HG03457 (cell line): Measurements from ENCODE around the gene SH3BGR.
"Not testable (repeated sequence)": the region's sequence is repeated elsewhere in the genome, so short reads cannot be mapped to it uniquely, and the experiment has no call there.

Experiments
- ATAC-seq: cut with Tn5 transposase; IDR thresholded peaks from one replicate; pipeline ENCODE4 v1.9.1; 2021; ENCODE audit warnings: moderate number of reproducible peaks; ENCODE audit not compliant: unreplicated experiment

Gene SH3BGR

DNA sequence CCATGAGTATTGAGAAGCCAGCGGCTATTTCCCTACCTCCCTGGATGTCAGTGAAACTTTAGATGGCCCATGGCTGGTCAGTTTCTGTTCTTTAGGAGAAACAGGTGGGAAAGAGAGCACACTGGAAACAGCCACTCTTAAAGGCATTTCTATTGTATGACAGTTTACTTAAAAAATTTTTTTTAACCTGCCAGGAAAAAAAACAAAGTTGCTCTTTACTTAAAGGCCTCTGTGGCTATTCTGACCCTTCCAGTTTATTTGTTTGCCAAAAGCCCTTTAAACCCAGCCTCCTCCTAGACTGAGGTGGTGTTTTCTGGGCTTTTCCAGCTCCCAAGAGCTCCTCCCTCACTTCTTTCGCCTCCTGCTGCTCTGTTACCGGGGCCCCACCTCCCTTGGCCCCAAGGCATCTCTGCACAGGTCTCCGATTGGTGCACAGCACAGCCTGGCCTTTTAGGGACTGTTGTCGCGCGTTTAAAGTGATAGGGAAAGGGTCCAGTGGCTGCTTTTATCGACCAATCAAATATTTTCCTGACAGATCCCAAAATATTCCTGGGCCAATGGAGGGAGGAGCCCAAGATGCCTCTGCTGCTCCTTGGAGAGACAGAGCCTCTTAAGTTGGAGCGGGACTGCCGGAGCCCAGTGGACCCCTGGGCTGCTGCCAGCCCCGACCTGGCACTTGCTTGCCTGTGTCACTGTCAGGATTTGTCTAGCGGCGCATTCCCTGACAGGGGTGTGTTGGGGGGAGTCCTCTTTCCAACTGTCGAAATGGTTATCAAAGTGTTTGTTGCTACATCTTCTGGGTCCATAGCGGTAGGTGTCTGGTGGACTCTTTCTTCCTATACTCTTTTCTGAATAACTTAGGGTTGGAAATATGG lies at the start of gene SH3BGR:
Gene SH3BGR, plus strand, starts transcription at position 639 of the 875 bp plus-strand sequence. Its CDS starts 127 bp downstream, at position 766.
- ATAC-seq = no peak

DNA sequence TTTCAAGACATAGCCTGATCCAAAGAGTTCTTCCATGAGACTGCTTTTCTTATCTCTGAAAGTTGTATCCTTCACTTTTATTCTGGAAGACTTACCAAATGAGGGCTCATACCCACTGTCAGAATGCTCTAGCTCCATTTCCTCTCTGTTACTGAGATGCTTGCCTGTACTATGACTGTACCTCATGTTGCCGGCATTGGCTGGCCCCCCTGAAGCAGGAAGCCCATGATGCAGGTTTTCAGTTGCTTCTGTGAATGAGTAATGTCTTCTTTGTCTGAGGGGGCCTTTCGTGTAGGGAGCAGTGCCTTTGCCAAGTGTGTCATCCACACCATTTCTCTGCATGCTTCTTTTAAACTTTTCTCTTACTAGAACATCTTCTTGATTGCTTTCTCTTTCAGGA lies 45.7 kb upstream of the SH3BGR start:
- ATAC-seq = no peak

DNA sequence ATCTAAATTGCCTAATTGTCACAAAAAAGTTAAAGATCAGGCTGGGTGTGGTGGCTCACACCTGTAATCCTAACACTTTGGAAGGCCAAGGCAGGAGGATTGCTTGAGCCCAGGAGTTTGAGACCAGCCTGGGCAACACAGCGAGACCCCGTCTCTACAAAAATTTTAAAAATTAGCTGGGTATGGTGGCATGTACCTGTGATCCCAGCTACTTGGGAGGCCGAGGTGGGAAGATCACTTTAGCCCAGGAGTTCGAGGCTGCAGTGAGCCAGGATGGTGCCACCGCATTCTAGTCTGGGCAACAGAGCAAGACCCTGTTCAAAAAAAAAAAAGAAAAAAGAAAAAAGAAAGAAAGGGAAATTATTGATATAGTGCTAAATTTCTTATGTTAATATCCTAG lies 32.6 kb upstream of the SH3BGR start:
- ATAC-seq = not testable (repeated sequence)

DNA sequence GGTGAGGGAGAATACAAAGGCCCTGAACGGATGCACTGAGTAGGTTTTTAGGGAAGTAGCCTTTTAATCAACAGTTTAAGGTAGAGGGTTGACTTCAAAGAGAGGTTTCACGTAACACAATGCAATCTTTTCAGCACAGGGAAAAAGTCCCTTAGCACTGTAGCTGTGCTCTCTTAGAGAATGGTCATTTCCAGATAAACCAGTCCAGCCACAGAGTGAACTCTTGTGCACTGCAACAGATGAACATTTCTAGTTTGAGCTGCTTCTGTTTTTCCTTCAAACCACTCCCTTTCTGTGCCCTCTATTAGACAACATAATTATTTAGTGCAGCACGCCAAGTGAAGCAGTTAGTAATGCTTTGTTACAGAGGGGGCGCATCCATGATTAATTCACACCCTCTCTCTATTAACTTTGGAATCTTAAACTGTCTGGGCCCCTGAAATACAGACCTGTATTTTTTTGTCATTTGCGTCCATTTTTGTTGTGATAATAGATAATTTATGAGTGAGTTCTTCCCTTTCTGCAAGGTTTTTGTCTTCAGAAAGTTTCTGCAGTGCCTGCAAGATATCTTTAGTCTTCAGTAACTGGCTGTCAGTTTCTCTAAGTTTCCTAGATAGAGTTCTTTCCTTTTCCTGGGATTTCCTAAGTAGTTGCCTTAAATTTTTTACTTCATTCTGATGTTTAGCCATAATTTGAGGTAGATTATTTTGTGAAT lies 29.1 kb upstream of the SH3BGR start:
- ATAC-seq = no peak

DNA sequence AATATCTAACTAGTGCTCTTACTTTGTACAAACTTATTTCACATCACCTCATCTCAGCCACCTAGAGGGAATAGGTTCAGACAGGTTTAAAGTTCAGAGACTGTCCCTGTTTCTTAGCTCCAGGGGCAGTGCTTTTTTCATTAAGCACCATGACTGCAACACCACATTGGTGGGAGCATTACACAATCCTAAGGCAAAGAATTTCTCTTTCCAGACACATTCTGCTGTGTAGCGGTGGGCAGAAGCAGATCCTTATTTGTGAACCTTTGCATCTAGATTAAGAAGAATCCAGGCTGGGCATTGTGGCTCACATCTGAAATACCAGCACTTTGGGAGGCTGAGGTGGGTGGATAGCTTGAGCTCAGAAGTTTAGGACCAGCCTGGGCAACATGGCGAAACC lies 22.3 kb upstream of the SH3BGR start:
- ATAC-seq = no peak

DNA sequence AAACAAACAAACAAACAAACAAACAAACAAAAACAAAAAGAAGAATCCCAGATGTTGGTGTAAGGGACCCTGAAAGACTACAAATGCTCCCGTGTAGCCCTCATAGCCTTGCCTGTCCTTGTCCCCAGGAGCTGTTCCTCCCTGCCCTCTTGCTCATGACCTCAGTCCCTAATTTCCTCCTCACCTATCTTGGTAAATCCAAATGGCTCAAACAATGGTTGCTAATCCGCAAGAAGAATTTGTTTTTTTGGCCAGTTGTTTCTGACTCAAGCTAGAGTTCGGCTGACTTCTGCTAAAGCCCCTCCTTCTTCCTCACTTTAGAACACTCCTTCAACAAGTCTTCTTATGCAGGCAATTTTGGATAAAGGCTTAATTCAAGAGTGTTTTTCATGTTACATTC lies 21.8 kb upstream of the SH3BGR start:
- no peak for ATAC-seq

DNA sequence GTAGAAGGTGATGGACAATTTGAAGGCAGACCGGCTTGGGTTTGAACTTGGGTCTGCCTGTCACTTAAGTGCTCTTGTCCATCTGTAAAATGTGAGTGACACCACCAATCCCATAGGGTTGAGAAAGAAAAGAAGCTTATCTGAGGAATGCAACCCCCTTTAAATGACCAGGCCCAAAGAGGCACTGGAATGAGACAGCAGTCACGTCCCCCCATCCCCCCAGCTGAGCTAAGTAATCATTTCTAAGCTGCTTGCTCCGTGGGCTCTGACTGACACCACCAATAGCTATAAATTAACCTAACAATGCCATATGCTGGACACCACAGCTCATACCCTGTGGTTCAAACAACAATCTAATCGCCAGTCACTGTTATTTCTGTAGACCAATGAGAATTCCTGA lies 21.3 kb upstream of the SH3BGR start:
- no peak for ATAC-seq

DNA sequence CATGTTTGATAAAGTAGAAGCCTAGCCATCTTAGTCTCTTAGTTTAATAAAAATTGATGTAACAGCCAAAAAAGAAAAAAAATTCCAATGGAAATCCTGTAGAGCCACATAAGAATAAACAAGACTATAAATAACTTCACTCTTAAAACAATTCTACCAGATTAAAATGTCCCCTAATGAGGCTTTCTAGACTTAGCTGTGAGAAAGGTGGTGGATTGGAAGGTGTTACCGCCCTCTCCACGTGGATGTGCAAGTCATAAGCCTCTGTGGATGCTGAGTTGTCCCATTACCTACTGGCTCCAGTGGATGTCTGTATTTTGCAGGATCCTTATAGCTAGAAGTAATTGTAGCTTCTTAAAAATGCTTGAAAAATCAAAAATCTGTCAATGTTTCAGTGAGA lies 20.8 kb upstream of the SH3BGR start:
- no peak for ATAC-seq

DNA sequence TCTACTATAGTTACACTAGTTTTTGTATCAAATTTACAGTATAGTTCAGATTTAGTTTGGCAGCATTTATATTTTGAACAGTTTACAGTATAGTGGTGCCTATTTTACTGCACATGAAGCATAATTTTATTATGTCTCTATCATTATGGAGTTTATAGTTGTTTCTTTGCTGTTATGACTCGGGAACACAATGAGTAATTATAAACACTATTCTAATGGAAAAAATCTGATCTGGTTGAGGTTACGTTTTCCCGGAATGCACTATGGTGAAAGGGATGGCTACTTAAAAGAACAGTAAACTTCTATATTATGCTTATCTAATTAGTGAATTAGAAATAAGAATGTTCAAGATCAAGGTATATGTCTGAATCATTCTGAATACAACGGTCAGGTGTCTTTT lies 16.8 kb upstream of the SH3BGR start:
- ATAC-seq = no peak

DNA sequence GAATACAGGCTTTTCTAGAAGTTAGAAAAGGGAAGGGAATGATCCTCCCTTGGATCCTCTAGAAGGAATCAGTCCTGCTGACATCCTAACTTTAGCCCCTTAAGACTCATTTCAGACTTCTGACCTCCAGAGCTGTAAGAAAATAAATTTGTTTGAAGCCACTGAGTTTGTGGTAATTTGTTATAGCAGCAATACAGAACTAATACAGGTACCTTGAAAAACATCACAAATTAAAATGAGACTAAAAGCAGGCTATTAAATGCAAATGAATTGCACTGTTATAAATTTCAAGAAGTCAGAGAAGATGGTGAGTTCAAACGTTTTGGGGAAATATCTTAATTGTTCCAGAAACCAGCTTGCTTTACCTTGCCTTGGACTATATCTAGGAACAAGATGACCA lies 12.5 kb upstream of the SH3BGR start:
- ATAC-seq = no peak

DNA sequence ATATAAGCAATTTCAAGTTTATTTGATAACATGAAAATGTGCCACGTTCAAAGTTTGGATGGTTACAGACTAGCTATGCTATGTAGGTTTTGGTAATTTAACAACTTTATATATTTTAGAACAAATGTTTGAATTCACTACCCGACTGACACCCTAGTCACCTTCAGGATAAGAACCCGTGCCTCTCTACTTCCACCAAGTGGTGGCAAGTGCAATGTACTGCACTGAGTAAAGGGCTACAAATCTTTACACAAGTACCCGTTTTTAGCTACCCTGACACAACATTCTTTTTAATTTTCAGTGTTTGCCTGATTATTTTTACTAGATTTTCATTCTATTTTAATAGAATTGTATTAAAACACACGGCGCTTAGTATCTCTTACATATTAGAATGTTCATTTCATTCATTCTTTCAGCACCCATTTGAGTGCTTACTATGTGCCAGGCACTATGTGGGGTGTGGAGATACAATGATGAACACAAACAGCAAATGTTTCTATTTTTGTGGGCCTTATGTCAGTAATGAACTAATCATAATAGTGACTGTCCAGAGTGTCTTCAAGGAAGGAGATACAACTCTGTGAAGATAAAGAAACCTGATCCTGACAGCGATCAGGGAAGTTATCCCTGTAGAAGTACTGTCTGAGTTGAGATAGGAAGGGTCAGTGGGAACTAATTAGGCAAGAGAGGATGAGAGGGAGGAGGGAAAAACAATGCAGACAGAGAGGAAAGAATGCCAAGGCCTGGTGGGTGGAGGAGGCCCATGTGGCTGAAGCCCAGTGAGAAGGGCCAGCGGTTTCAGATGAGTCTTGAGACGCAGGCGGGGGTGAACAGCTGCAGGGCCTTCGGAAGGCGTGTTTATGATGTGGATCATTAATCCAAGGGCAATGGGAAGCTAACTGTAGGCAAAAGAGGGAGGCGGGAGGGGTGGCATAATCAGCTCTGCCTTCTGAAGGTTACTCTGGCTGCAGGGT lies 10.0 kb upstream of the SH3BGR start:
- ATAC-seq = no peak

DNA sequence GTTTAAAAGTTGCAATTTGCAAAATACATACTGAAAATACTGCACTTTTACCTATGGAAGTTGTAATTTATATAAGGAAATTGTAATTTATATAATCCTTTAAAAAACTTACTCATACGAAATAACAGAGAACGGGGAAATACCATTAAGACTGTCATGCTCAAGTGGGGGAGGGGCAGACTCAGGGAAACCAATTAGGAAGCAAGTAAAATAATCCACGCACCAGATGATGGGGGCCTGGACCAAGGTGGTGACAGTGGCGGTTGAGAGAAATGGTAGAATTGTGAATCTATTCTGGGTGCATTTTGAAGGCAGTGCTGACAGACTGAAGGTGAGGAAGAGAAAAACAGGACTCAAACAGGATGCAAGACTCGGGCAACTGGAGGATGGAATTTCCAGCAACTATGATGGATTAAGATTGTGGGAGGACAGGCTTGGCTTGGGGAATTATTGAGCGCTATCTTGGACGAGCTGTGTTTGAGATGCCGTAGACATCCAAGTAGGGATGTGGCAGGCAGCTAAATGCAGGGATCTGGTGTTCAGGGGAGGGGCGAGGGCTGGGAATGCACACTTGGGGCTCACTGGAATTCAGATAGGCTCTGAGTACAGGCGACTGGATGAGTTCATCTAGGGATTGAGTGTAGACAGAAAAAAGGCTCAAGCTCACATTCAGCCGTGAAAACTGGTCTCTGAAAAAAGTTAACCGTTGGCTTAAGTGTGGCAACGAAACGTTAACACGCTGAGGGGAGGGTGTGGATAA lies 7.2 kb upstream of the SH3BGR start:
- no peak for ATAC-seq

DNA sequence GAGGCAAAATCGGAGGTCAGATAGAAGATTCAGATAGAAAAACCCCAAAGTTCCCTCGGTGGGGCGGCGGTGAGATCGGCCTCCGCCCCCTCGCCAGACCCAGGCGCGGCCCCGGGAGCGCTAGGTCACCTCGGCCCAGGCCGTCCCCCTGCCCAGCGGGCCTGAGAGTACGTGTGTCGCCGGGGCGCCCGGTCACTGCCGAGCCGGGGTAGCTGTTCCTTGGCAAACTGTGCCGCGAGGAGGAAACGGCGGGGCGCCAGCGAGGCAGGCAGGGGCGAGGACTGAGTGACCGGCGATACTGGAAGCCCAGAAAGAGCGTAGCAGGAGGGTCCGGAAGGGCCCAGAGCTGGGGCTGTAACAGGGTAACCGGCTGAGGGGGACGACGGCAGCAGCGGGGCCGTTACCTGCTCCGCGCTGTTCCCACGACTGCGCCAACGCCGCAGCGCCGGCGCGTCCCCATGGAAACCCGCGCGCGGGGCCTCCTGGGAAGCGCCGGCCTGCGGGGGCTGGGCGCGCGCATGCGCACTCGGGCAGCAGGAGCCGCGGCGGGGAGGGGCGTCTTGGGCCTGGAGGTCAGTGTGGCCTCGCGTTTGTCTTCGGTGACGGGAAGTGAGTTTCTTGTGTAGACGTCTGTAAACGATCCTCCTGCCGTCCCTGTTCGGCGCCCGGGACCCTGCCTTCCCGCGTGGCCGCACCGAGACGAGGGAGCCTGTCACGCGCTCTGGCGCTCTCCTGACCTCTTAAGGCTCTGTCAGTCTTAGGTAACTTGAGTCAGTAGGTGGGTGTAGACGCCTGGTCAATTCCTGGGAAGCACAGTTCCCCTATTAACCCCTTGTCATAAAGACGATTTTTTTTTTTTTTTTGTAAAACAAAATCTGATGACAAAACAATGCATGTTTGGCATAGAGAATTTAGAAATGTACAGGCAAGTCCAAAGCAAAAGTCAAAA lies 6.2 kb upstream of the SH3BGR start, which contains the start of gene LCA5L:
Gene LCA5L, minus strand, starts transcription at position 458 of the 949 bp plus-strand sequence. CDS start 17,285 bp downstream, outside the sequence.
- peak; percentile 79 for ATAC-seq

DNA sequence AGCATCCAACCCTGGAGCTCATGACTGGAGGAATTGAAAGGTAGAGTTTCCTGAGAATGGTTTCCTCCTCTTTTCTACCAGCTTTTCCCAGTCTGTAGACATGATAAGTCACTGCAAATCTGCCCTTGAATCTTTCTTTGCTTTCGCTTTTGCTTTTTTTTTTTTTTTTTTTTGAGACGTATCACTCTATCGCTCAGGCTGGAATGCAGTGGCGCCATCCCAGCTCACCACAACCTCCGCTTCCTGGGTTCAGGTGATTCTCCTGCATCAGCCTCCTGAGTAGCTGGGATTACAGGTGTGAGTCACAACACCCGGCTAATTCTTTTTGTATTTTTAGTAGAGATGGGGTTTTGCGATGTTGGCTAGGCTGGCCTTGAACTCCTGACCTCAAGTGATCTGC lies 4.5 kb upstream of the SH3BGR start:
- no peak for ATAC-seq

DNA sequence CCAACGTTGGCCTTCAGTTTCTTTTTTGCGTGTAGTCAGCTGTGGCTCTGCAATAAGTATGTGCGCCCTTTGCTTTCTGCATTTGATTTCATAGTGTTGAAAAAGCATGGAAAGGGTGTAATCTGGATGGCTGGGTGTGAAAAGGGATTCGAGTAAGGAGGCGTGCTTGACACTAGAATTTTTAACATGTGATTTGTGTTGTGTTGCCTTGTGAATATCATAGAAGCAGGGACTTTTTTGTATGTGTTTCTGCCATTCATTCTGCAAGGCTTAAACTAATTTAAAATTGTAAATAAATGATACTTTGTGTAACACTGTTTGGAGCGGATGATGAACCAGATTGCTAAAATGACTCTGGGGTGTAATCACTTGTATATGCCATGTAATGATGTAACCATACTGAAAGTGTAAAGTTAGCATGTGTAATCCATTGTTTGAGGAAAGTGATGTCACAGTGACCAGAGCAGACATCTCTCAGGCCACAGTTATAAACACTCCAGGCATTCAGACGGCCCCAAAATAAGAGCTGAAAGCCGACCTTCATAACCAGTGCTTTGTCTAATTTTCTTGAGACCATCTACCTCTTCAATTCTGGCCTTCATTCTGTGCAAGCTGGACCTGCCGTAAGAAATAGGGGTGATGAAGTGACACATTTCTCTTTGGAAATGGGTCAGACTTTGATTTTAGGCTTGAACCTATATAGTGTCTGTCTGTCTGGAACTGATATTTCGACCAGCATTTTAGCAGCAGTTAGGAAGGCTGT lies 618 bp downstream of the SH3BGR start:
- no peak for ATAC-seq

DNA sequence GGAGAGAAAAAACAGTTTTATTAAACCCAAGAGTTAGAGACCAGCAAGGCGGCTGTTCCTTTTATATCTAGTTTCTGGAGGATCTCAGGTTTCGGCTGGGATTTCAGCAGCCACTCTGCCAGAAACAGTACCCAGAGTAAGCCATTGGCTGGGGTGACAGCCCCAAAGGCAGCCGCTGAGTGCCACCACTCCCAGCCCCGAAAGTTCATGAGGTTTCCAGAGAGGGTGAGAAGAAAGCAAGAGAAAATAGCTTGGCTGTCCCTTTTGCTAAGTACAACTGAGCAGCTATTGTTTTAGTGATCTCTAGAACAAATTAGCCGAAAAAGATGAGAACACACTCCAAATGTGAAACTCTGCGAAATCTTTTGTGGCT lies 1.2 kb downstream of the SH3BGR start:
- no peak for ATAC-seq

DNA sequence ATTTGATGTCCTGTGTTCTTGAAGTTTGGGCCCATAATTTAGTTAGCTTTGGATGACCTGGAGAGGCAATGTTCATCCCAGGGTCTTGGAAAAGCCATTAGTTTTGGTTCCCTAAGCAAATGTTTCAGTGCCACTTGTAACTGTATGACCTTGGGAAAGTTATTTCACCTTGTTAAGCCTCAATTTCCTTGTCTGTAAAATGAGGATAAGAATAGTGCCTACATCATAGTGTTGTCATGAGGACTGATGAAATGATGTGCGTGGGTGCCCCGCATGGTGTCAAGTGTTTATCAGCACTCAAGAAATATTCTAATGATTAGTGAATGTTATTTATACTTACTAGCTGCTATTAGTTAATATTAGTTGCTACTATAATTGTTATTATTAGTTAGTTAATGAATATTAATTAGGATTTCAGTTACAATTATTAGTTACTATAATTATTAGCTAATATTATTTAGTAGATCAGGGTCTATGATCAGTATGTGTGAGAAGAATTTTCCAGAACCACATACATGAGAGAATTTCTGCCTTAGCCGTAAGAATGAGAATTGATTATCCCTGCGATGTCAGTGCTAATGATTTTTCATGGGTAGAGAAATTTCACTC lies 1.9 kb downstream of the SH3BGR start:
- ATAC-seq = no peak
